Uterus (tissue), 2 donors: ENCODE data around the gene ANKRD63.

Experiments used
- CTCF ChIP-seq, 4 experiments: fragments of 200-600 bp in 2 of 4; fragments of 450-650 bp in 2 of 4; sonication (generic) in 2 of 4; IDR thresholded peaks; one replicate each; pipeline ENCODE4 v1.5.1; 2016 to 2019; ENCODE audit warnings: antibody characterized with exemption in 4 of 4, mild to moderate bottlenecking in 2 of 4, moderate library complexity in 1 of 4
- POLR2A ChIP-seq, 2 donors: fragments of 450-650 bp; IDR thresholded peaks; one replicate each; pipeline ENCODE4 v1.6.1; 2016; ENCODE audit warnings: antibody characterized with exemption in 2 of 2, mild to moderate bottlenecking in 1 of 2, moderate library complexity in 1 of 2

GRCh38 chr15:40232625-40233070 is 50.2 kb downstream of the ANKRD63 start:
- TF ChIP-seq CTCF (IDR thresholded peaks at IDR 0.05) (no peak), POLR2A (IDR thresholded peaks at IDR 0.05) (no peak)
